ENCODE data around the gene EIF2AK3. TPM values are rescaled to one million over a fixed set of nuclear protein-coding genes. Genes with fewer than 3 reads are reported as not detected.
A peak's percentile ranks its signal among the peaks of the same experiment; 100 is the strongest.

Gene EIF2AK3
- total and polyA plus RNA-seq, 7 donors: 3.0 to 16.6 (median 9.4) TPM

- peak overlapping the region in 1 of 4 donors; percentile 65 for H3K27ac ChIP-seq
- no peaks in the 10 kb centered on the region for H3K9me3 ChIP-seq
- WGBS, 2 donors: 78 to 93% methylated on average over 2 of the region's 2 CpGs
- H3K4me3 ChIP-seq: no peak overlapping the region
- H3K27me3 ChIP-seq: no peaks in the 10 kb centered on the region
- intact Hi-C loops (cut with DNase I): no loop called here
- TF ChIP-seq POLR2A (IDR thresholded peaks at IDR 0.05) (no peak), POLR2AphosphoS5 (IDR thresholded peaks at IDR 0.05) (no peak), EP300 (IDR thresholded peaks at IDR 0.05) (no peak)
- TF ChIP-seq, protein P1, sequence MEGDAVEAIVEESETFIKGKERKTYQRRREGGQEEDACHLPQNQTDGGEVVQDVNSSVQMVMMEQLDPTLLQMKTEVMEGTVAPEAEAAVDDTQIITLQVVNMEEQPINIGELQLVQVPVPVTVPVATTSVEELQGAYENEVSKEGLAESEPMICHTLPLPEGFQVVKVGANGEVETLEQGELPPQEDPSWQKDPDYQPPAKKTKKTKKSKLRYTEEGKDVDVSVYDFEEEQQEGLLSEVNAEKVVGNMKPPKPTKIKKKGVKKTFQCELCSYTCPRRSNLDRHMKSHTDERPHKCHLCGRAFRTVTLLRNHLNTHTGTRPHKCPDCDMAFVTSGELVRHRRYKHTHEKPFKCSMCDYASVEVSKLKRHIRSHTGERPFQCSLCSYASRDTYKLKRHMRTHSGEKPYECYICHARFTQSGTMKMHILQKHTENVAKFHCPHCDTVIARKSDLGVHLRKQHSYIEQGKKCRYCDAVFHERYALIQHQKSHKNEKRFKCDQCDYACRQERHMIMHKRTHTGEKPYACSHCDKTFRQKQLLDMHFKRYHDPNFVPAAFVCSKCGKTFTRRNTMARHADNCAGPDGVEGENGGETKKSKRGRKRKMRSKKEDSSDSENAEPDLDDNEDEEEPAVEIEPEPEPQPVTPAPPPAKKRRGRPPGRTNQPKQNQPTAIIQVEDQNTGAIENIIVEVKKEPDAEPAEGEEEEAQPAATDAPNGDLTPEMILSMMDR (IDR thresholded peaks at IDR 0.05): no peak
- DNase-seq: no peak
- H3K4me1 ChIP-seq: peaks cover 0 to 32% (median 13%) of the 10 kb centered on the region in 4 donors
- no peaks in the 10 kb centered on the region for H3K36me3 ChIP-seq
Observed at GRCh38 chr2:88601286-88601685, 26.0 kb downstream of the EIF2AK3 start.

GRCh38 chr2:88600038-88600465, 27.2 kb downstream of the EIF2AK3 start:
- DNase-seq: no peak
- intact Hi-C loops (cut with DNase I): no loop called here
- 6 to 24% methylated on average over 4 of the region's 4 CpGs for WGBS, 2 donors
- peak overlapping the region in 3 of 4 donors; percentile 45 to 65 (median 53) for H3K27ac ChIP-seq
- TF ChIP-seq POLR2AphosphoS5 (IDR thresholded peaks at IDR 0.05): peak in 1 of 4 donors; percentile 50
- TF ChIP-seq, protein P1 (IDR thresholded peaks at IDR 0.05): no peak
- H3K4me3 ChIP-seq: no peak overlapping the region
- H3K4me1 ChIP-seq: peaks cover 0 to 32% (median 13%) of the 10 kb centered on the region in 4 donors
- no peaks in the 10 kb centered on the region for H3K27me3 ChIP-seq
- H3K9me3 ChIP-seq: no peaks in the 10 kb centered on the region
- H3K36me3 ChIP-seq: no peaks in the 10 kb centered on the region

DNA sequence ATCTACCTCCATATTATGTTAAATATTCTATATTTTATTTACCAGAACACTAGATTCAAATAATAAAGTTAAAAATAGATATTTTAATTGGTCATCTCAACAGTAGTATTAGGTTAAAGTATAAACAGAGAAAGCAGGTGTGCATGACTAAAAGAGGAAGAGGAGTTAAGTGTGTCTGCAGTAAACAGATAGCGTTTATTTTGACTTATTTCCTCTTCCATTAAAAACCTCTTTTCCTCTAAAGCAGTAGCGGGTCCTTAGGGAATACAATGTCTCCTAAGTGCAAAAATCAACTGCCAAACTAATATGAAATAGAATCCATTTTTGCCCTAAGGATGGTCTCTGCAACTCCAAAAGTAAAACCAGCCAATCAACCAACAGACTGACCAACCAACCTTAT, 27.7 kb downstream of the EIF2AK3 start:
- intact Hi-C loops (cut with DNase I): no loop called here
- no peaks in the 10 kb centered on the region for H3K27me3 ChIP-seq
- H3K4me1 ChIP-seq: peaks cover 0 to 32% (median 13%) of the 10 kb centered on the region in 4 donors
- DNase-seq: no peak
- 57% methylated on average over 2 of the region's 2 CpGs for WGBS, 2 donors
- no peak overlapping the region for H3K4me3 ChIP-seq
- H3K36me3 ChIP-seq: no peaks in the 10 kb centered on the region
- TF ChIP-seq, protein P1 (IDR thresholded peaks at IDR 0.05): no peak
- TF ChIP-seq POLR2AphosphoS5 (IDR thresholded peaks at IDR 0.05) (no peak), POLR2A (IDR thresholded peaks at IDR 0.05) (no peak), EP300 (IDR thresholded peaks at IDR 0.05) (no peak)
- no peaks in the 10 kb centered on the region for H3K9me3 ChIP-seq
- H3K27ac ChIP-seq: peak overlapping the region in 3 of 4 donors; percentile 45 to 65 (median 53)

- no peaks in the 10 kb centered on the region for H3K27me3 ChIP-seq
- no peak for DNase-seq
- H3K27ac ChIP-seq: no peak overlapping the region
- intact Hi-C loops (cut with DNase I): no loop called here
- no peaks in the 10 kb centered on the region for H3K9me3 ChIP-seq
- TF ChIP-seq POLR2AphosphoS5 (IDR thresholded peaks at IDR 0.05): no peak
- TF ChIP-seq, protein P1 (IDR thresholded peaks at IDR 0.05): no peak
- TF ChIP-seq EP300 (IDR thresholded peaks at IDR 0.05): no peak
- no peak for TF ChIP-seq POLR2A (IDR thresholded peaks at IDR 0.05)
- H3K36me3 ChIP-seq: peaks cover 3 to 22% (median 7%) of the 10 kb centered on the region in 4 donors
- no peak overlapping the region for H3K4me3 ChIP-seq
- H3K4me1 ChIP-seq: peaks cover 0 to 25% (median 13%) of the 10 kb centered on the region in 4 donors
Observed at GRCh38 chr2:88597168-88597567, 30.1 kb downstream of the EIF2AK3 start.

Data from sigmoid colon (tissue), 7 donors.